Measurements from ENCODE around the gene METTL25B. TPM values are rescaled to one million over a fixed set of nuclear protein-coding genes. Genes with fewer than 3 reads are reported as not detected.

Gene METTL25B
- total and polyA plus RNA-seq, 2 experiments from 2014 or later, result 18.3 to 21.1 TPM

- peak; percentile 57 for ATAC-seq
- Histone ChIP-seq H3K36me3 (ENCODE audit: insufficient read depth) (no peaks in the 10 kb centered on the region), H3K9me2 (ENCODE audit: insufficient read depth) (no peaks in the 10 kb centered on the region), H3K27ac (ENCODE audit: low read depth) (no peak overlapping the region), H4K20me1 (replicated peaks; ENCODE audit: insufficient read depth) (no peaks in the 10 kb centered on the region), H3K4me3 (peak overlapping the region; percentile 51), H3K27me3 (ENCODE audit: insufficient read depth) (peaks cover 22% of the 10 kb centered on the region), H3K4me2 (peak overlapping the region; percentile 89), H3K4me1 (ENCODE audit: insufficient read depth) (peaks cover 46% of the 10 kb centered on the region), H3F3A (replicated peaks; ENCODE audit: low read depth) (peaks cover 33% of the 10 kb centered on the region), H2AFZ (peak overlapping the region; percentile 93), H3K79me2 (replicated peaks; ENCODE audit: insufficient read depth) (no peaks in the 10 kb centered on the region)
- H3K27me3 Mint-ChIP-seq (ENCODE audit: insufficient read depth, low read depth, poor library complexity), result peaks cover 21% of the 10 kb centered on the region
- TF ChIP-seq ZNF331 (CRISPR knock-in tag; IDR thresholded peaks at IDR 0.05; ENCODE audit: low read depth), result no peak
- TF ChIP-seq CTCF (conservative IDR thresholded peaks at IDR 0.05; ENCODE audit: low read depth in 2 of 2), result peak; percentile 63 to 100
- TF ChIP-seq CREB1 (CRISPR knock-in tag; IDR thresholded peaks at IDR 0.05; ENCODE audit: low read depth), result 0 out of 2 replicates have a peak, but pooled peaks have one; percentile 19
- peak overlapping the region; percentile 67 for H3K4me3 Mint-ChIP-seq
- H3K9me3 Mint-ChIP-seq, result no peaks in the 10 kb centered on the region; the same call in 2 of the 3 replicates
- no peaks in the 10 kb centered on the region; the same call in 2 of the 3 replicates for H3K36me3 Mint-ChIP-seq (ENCODE audit: low read depth)
- H3K27ac Mint-ChIP-seq, result peak overlapping the region; percentile 2; the same call in 1 of the 2 replicates
- peak; percentile 95 for DNase-seq (ENCODE audit: low spot score)
- peaks cover 55% of the 10 kb centered on the region for H3K4me1 Mint-ChIP-seq
Observed at GRCh38 chr1:156689035-156689952, 39.0 kb upstream of the METTL25B start.

GRCh38 chr1:156689953-156690674 is 38.2 kb upstream of the METTL25B start:
- Mint-ChIP-seq H3K27me3 (ENCODE audit: insufficient read depth, low read depth, poor library complexity) (peaks cover 24% of the 10 kb centered on the region), H3K9me3 (no peaks in the 10 kb centered on the region; the same call in 2 of the 3 replicates), H3K4me1 (peaks cover 57% of the 10 kb centered on the region), H3K27ac (peak overlapping the region; percentile 2; the same call in 1 of the 2 replicates), H3K4me3 (peak overlapping the region; percentile 67), H3K36me3 (ENCODE audit: low read depth) (no peaks in the 10 kb centered on the region; the same call in 2 of the 3 replicates)
- Histone ChIP-seq H3K4me2 (peak overlapping the region; percentile 89), H3K36me3 (ENCODE audit: insufficient read depth) (no peaks in the 10 kb centered on the region), H3K9me2 (ENCODE audit: insufficient read depth) (no peaks in the 10 kb centered on the region), H3K4me1 (ENCODE audit: insufficient read depth) (peaks cover 53% of the 10 kb centered on the region), H3K27me3 (ENCODE audit: insufficient read depth) (peaks cover 22% of the 10 kb centered on the region), H3K27ac (ENCODE audit: low read depth) (no peak overlapping the region), H3K4me3 (peak overlapping the region; percentile 51), H3K79me2 (replicated peaks; ENCODE audit: insufficient read depth) (no peaks in the 10 kb centered on the region), H2AFZ (peak overlapping the region; percentile 67; the same call in 1 of the 2 replicates), H3F3A (replicated peaks; ENCODE audit: low read depth) (peaks cover 36% of the 10 kb centered on the region), H4K20me1 (replicated peaks; ENCODE audit: insufficient read depth) (no peaks in the 10 kb centered on the region)
- no peak for DNase-seq (ENCODE audit: low spot score)
- ATAC-seq, result peak; percentile 0
- TF ChIP-seq REST (IDR thresholded peaks at IDR 0.05; ENCODE audit: unreplicated experiment), result no peak
- no peak for TF ChIP-seq NANOG (IDR thresholded peaks at IDR 0.05; ENCODE audit: borderline replicate concordance)
- TF ChIP-seq ZNF114 (CRISPR knock-in tag; IDR thresholded peaks at IDR 0.05), result no peak
- no peak for TF ChIP-seq EZH2phosphoT487 (IDR thresholded peaks at IDR 0.05; ENCODE audit: unreplicated experiment)
- no peak for TF ChIP-seq EZH2 (IDR thresholded peaks at IDR 0.05; ENCODE audit: low read depth, unreplicated experiment)
- no peak for TF ChIP-seq CTCF (conservative IDR thresholded peaks at IDR 0.05; ENCODE audit: low read depth in 2 of 2)
- TF ChIP-seq CREB1 (CRISPR knock-in tag; IDR thresholded peaks at IDR 0.05; ENCODE audit: low read depth), result no peak
- TF ChIP-seq POLR2AphosphoS5 (IDR thresholded peaks at IDR 0.05; ENCODE audit: low read depth), result no peak
- no peak for TF ChIP-seq STAT1 (IDR thresholded peaks at IDR 0.05; ENCODE audit: unreplicated experiment)

Measured in GM23338 (cell line).